GM21528 (cell line): Measurements from ENCODE around the gene GPR84.
"Not testable (repeated sequence)": the region's sequence is repeated elsewhere in the genome, so short reads cannot be mapped to it uniquely, and the experiment has no call there.

Source experiments
- ATAC-seq: cut with Tn5 transposase; IDR thresholded peaks from one replicate; pipeline ENCODE4 v1.9.1; 2021; ENCODE audit warnings: mild to moderate bottlenecking, moderate library complexity; ENCODE audit not compliant: unreplicated experiment, low FRiP score

The GPR84 gene

GRCh38 chr12:54357506-54358190 is 6.6 kb downstream of the GPR84 start:
- ATAC-seq, result no peak

DNA sequence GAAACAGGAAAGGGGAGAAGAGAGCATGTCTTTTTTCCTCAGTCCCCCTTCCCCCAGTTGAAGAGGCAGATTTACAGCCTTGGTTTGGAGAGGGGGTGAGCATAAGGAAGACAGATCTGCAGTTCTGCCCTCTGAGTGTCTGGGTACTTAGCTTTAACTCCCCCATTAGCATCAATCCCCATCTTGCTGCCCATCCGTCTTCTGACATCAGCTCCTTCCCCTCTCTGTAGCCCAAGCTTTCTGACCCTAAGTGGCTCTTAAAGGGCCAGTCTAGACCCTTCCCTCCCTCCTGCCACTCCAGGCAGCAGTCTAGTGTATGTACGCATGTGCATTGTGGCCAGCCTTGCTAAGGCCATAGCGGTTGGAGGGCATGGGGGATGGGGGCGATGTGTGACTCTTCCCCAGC is 7.3 kb downstream of the GPR84 start:
- no peak for ATAC-seq

DNA sequence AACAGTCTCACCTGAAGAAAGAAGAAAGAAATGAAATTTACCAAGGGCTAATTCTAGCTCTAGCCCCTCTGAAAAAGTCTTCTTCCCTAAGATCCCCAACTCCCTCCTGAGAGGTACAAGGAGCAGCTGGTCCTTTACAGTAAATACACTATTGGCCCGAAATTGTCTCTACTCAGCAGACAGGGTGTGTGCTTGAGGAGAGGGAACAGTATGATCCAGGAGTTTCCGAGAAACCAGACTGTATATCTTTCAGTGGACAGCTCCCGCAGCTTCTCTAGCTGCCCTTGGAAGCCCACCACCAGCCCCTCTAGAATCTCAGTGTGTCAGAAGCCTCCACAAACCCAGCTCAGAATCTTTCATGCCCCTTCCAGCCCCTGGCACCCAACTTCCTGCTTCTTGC is 8.1 kb downstream of the GPR84 start:
- ATAC-seq, result no peak

- no peak for ATAC-seq
Observed at GRCh38 chr12:54355104-54355815, 9.0 kb downstream of the GPR84 start.

- not testable (repeated sequence) for ATAC-seq
Observed at GRCh38 chr12:54354271-54354670, 10.0 kb downstream of the GPR84 start.

GRCh38 chr12:54352891-54353874 is 11.1 kb downstream of the GPR84 start:
- ATAC-seq, result no peak

GRCh38 chr12:54352022-54352531 is 12.2 kb downstream of the GPR84 start:
- ATAC-seq, result no peak

GRCh38 chr12:54351341-54351740 is 12.9 kb downstream of the GPR84 start:
- no peak for ATAC-seq

DNA sequence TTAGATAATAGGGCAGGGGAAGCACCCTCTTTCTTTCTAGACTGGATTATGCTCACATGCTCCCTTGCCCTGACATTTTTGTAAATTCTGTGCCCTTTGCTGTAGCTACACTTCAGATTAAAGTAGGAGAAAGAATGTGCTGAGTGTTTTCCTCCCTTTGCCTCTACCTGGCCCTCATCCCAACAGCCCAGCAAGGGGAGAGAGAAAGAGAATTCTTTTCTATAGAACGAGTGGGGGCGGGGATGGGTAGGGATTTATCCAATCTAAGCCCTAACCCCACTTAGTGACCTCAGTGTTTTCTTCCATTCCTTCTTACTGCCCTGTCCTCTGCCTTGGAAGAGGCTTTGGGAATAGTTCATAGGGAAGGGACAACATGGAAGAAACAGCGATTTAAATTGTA is 13.5 kb downstream of the GPR84 start:
- ATAC-seq, result no peak

DNA sequence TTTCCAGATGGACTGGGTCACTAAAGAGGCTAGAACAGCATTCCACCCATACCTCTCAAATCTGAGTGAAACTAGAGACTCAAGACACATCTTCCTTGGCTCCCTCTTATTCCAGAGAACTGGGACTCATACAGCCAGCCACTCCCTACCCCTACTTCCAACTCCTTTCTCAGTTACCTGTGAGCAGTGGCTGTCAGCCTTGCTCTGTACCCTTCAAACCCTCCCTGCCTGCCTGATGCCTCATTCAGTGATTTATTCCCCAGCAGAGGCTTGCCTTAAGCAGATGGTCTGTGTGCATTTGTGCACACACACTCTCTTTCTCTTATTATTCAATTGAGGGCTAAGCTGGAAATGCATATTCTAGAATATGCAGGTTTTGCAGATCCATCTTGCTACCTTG is 14.6 kb downstream of the GPR84 start:
- ATAC-seq, result no peak

DNA sequence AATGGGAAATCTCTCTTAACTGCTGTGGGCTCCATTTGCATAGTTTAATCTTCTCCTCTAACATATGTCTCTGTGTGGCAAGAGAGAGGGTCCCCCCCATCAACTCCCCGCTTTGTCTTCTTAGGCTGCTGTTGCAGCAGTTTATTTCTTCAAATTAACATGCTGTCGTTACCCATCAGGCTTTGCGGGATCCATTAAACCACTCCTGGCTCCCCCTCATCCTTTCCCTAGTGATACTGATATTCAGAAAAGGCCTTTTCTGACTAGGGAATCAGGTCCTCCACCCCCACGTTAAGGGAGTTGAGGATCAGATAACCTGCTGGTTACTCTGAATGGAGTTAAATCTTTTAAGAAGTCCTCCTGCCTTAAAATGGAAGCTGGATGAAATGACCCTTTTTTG is 15.2 kb downstream of the GPR84 start:
- ATAC-seq, result no peak

GRCh38 chr12:54341378-54342300 is 22.6 kb downstream of the GPR84 start:
- no peak for ATAC-seq

DNA sequence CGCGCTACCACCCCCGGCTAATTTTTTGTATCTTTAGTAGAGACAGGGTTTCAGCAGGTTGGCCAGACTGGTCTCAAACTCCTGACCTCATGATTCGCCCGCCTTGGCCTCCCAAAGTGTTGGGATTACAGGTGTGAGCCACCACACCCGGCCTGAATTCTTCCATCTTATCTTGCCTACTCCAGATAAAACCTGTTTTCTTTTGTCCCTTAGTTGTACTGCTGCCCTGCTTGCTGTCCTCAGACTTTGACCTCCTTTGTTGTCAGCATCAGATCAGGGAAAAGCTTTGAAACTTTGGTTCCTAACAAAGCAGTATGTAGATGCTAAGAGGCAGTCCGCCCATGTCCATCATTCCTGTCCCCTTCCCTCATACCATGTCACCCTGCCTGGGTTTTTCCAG is 23.4 kb downstream of the GPR84 start:
- ATAC-seq, result no peak

DNA sequence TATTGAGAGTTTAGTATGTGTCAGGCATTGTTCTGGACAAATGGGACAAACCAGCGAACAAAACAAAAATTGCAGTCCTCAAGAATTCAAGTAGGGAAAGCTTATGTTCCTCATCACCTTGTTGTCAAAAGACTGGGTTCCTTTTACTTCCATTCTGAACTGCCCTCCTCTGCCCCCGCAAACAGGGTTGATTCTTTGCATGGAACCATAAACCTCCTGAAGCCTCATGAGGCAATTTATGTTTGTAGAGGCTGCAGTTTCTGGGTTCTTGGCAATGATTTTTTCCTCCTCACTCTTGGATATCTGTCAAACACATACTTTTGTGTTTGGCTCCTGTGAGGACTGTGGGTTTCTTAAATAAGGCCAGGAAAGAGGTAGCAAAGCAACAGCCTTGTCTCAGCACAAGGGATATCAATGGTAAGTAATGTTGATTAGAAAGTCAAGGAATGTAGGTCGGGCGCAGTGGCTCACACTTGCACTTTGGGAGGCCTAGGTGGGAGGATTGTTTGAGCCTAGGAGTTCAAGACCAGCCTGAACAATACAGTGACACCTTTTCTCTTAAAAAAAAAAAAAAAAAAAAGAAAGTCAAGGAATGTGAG is 25.5 kb downstream of the GPR84 start:
- ATAC-seq, result no peak

DNA sequence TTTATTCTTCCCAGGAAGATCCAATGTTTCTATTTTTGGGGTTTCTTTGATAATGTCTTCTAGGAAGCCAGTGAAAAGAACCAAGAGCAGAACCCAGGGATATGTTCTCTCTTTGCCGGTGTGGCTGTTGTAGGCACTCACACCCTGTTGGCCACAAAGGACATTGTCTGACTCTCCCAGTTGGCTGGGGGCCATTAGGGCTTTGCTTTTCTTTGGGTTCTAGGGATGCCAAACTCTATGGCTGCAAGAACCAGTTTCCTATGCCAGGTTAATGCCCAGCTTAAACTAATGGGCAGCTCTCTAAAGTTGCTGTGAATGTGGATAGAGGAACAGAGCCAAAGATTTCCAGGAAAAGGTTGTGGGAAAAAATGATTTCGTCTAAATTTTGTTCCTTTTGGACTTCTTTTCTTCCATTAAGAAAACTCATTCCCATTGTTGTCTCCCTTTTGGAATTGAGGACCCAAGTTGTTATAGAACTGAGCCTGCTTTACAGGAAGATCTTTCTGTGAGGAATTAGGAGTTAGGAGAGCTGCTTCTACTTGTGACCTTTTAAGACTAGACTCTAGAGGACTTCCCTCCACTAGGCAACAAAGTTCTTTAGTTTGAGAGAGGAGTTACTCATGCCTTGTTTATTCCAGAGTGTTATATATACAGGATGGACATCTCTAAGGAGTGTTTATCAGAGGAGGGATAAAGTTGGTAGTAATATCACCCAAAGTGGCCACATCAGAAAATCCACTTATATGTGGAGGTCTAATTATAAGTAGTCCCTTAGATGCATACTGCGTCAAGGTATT is 26.2 kb downstream of the GPR84 start:
- ATAC-seq, result no peak

- ATAC-seq, result no peak
Observed at GRCh38 chr12:54337280-54337842, 26.9 kb downstream of the GPR84 start.

GRCh38 chr12:54333420-54334034 is 30.8 kb downstream of the GPR84 start:
- no peak for ATAC-seq

DNA sequence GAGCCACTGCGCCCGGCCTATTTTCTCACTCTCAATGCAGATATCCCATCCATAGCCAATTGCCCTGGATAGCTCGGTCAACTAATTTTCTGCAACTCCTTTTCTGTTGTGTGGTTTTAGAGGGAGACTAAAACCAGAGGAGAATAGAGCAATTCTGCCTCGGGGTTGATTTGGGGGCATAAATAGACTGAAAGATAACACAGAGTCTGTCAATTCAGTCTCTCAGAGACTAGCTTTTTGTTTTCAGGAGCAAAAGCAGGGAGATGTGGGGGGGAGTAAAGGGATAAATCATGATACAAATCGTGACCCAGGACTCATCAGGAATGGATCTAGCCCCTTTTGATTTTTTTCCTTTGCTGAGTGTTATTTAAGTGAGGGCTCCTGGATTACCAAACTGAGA is 32.8 kb downstream of the GPR84 start:
- ATAC-seq, result no peak
